Thymus (tissue), 11 donors: ENCODE results near the gene FUT8. TPM values are rescaled to one million over a fixed set of nuclear protein-coding genes. Genes with fewer than 3 reads are reported as not detected.

ENCODE experiments used
- DNase-seq, 9 donors: peaks; one replicate each; pipeline ENCODE4 v3.0.0-alpha.2; 2013; ENCODE audit warnings: low spot score in 9 of 9, low read depth in 6 of 9, missing footprints in 1 of 9
- H3K27ac ChIP-seq, 2 donors: one replicate each; pipeline ENCODE4 v1.5.1; 2013; ENCODE audit warnings: control low read depth in 1 of 2, low read depth in 1 of 2, low read length in 1 of 2, mild to moderate bottlenecking in 1 of 2, moderate library complexity in 1 of 2
- H3K27me3 ChIP-seq, 2 donors: one replicate each; pipeline ENCODE4 v1.5.1; 2013; ENCODE audit warnings: low read length in 1 of 2; ENCODE audit not compliant: control insufficient read depth in 2 of 2, insufficient read depth in 1 of 2
- H3K36me3 ChIP-seq, 2 donors: one replicate each; pipeline ENCODE4 v1.5.1; 2013; ENCODE audit warnings: low read length in 1 of 2, mild to moderate bottlenecking in 1 of 2, moderate library complexity in 1 of 2; ENCODE audit not compliant: control insufficient read depth in 2 of 2, insufficient read depth in 2 of 2
- H3K4me1 ChIP-seq, 2 donors: one replicate each; pipeline ENCODE4 v1.5.1; 2013; ENCODE audit warnings: low read length in 2 of 2; ENCODE audit not compliant: control insufficient read depth in 2 of 2, insufficient read depth in 2 of 2
- H3K4me3 ChIP-seq, 2 donors: one replicate each; pipeline ENCODE4 v1.5.1; 2013; ENCODE audit warnings: low read length in 2 of 2, control low read depth in 1 of 2, mild to moderate bottlenecking in 1 of 2
- H3K9me3 ChIP-seq, 2 donors: one replicate each; pipeline ENCODE4 v1.5.1; 2013; ENCODE audit warnings: low read length in 1 of 2, mild to moderate bottlenecking in 1 of 2; ENCODE audit not compliant: control insufficient read depth in 2 of 2, insufficient read depth in 1 of 2
- WGBS: extraction: QIAGEN DNeasy Blood & Tissue Kit; methylation state at CpG from one replicate; pipeline ENCODE4 v1.1.7; 2013; 5-methylcytosine and 5-hydroxymethylcytosine counted together
- polyA plus RNA-seq: library from polyadenylated mRNA; stranded (reverse); fragments of 200-250 nt; gene quantifications from one replicate; pipeline ENCODE4 v1.2.3, GENCODE V29; 2013
- total RNA-seq: library from RNA; stranded (reverse); fragments of 120-200 nt; gene quantifications from one replicate; pipeline ENCODE4 v1.2.4, GENCODE V29; 2013
- donor health status: healthy.

Gene FUT8
- total and polyA plus RNA-seq, 2 donors = 15.0 to 35.2 TPM

DNA sequence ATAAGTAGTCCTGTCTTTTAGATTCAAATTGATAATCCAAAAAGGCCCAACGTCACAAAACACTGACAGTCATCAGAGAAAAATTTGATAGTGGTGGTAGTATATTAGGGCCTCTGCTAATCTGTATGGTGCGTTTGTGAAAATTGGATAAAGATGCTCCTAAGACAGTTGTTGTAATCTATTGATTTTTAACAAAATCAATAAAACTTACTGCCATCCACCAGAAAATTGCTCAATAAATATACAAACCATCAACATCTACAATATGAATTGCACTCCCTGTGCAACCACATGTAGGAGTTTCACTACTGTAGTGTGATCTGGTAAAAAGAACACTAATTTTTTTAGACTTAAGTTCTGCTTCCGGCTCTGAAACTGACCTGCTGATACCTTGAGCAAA is 336.8 kb downstream of the FUT8 start:
- Histone ChIP-seq H3K4me3 (no peak overlapping the region), H3K9me3 (no peaks in the 10 kb centered on the region), H3K27me3 (no peaks in the 10 kb centered on the region), H3K36me3 (no peaks in the 10 kb centered on the region), H3K4me1 (no peaks in the 10 kb centered on the region), H3K27ac (no peak overlapping the region)
- DNase-seq = no peak
- WGBS = over 99% methylated on average over 3 of the region's 3 CpGs

DNA sequence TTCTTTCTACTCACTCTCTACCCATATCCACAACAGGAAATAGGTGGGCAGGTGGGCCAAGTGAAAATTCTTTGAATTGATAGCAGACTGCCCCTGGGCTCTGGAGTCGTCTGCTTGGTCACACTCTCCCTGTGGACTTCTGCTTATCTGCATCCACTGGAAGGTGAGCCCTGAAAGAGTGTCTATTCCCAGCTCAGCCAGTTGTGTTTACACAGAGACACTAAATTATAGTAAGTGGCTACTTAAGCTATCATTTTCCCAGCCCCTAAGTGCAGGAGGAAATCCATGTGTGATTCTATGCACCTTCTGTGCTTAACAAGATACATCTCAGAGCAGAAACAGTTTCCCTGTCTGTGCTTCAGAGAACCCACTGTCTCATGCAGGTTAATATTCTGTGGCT is 338.4 kb downstream of the FUT8 start:
- Histone ChIP-seq H3K4me1 (no peaks in the 10 kb centered on the region), H3K27me3 (no peaks in the 10 kb centered on the region), H3K27ac (no peak overlapping the region), H3K36me3 (no peaks in the 10 kb centered on the region), H3K4me3 (no peak overlapping the region), H3K9me3 (no peaks in the 10 kb centered on the region)
- WGBS = 45% methylated on average over 1 of the region's 1 CpG
- no peak for DNase-seq

GRCh38 chr14:65751510-65751909 is 339.0 kb downstream of the FUT8 start:
- H3K36me3 ChIP-seq = no peaks in the 10 kb centered on the region
- no peak for DNase-seq
- WGBS = 80% methylated on average over 3 of the region's 3 CpGs
- H3K4me1 ChIP-seq = no peaks in the 10 kb centered on the region
- H3K4me3 ChIP-seq = no peak overlapping the region
- no peaks in the 10 kb centered on the region for H3K9me3 ChIP-seq
- H3K27me3 ChIP-seq = no peaks in the 10 kb centered on the region
- no peak overlapping the region for H3K27ac ChIP-seq

GRCh38 chr14:65753061-65753460 is 340.5 kb downstream of the FUT8 start:
- DNase-seq = no peak
- H3K27me3 ChIP-seq = no peaks in the 10 kb centered on the region
- H3K4me3 ChIP-seq = no peak overlapping the region
- 98% methylated on average over 5 of the region's 5 CpGs for WGBS
- no peaks in the 10 kb centered on the region for H3K9me3 ChIP-seq
- no peaks in the 10 kb centered on the region for H3K36me3 ChIP-seq
- no peak overlapping the region for H3K27ac ChIP-seq
- no peaks in the 10 kb centered on the region for H3K4me1 ChIP-seq

GRCh38 chr14:65755331-65755730 is 342.8 kb downstream of the FUT8 start:
- H3K9me3 ChIP-seq = no peaks in the 10 kb centered on the region
- no peak overlapping the region for H3K4me3 ChIP-seq
- no peaks in the 10 kb centered on the region for H3K27me3 ChIP-seq
- WGBS = 98% methylated on average over 6 of the region's 6 CpGs
- H3K4me1 ChIP-seq = no peaks in the 10 kb centered on the region
- no peaks in the 10 kb centered on the region for H3K36me3 ChIP-seq
- DNase-seq = no peak
- H3K27ac ChIP-seq = no peak overlapping the region

GRCh38 chr14:65756880-65757279 is 344.4 kb downstream of the FUT8 start:
- no peaks in the 10 kb centered on the region for H3K9me3 ChIP-seq
- no peak overlapping the region for H3K27ac ChIP-seq
- no peak for DNase-seq
- 98% methylated on average over 3 of the region's 3 CpGs for whole genome bisulfite sequencing
- no peaks in the 10 kb centered on the region for H3K36me3 ChIP-seq
- H3K4me1 ChIP-seq = no peaks in the 10 kb centered on the region
- H3K27me3 ChIP-seq = no peaks in the 10 kb centered on the region
- no peak overlapping the region for H3K4me3 ChIP-seq

DNA sequence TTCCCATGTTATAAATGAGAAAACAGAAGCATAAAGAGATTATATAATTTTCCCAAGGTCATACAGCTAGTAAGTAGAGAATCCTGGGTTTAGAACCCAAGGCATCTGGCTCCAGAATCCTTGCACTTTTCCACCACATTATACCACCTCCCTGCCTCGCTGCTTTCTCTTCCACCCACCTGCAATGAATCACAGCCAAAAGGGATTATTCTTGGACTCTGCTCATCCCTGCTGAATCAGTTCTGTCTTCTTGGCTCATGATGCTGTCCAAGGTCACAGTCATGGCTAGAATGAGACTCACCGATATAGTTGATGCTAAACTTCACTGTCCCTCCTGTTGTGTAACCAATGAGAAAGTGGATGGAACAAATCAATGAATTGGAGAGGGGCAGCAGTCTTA is 356.6 kb downstream of the FUT8 start:
- no peak for DNase-seq
- WGBS = 99% methylated on average over 2 of the region's 2 CpGs
- Histone ChIP-seq H3K4me1 (no peaks in the 10 kb centered on the region), H3K27ac (no peak overlapping the region), H3K36me3 (no peaks in the 10 kb centered on the region), H3K27me3 (no peaks in the 10 kb centered on the region), H3K9me3 (no peaks in the 10 kb centered on the region), H3K4me3 (no peak overlapping the region)

DNA sequence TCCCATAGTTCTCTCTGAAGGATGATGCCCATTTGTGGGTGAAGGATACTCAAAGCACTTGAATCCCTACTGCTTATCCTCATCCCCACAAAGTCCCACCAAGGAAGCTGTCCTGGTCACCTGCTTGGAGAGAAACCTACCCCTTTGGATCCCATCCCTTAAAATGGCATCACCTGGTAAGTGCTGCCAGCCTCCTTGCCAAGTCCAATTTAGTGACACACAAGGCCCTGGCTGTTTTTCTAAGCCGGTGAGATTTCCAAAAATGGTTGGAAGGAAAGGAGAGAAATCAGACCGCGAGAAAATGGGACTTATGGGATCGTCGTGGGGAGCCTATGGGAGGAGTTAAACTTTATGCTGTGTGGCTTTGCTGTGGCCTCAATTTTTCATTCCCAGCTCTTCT is 358.2 kb downstream of the FUT8 start:
- WGBS = 86% methylated on average over 5 of the region's 5 CpGs
- H3K27me3 ChIP-seq = no peaks in the 10 kb centered on the region
- H3K4me1 ChIP-seq = no peaks in the 10 kb centered on the region
- no peaks in the 10 kb centered on the region for H3K9me3 ChIP-seq
- H3K4me3 ChIP-seq = no peak overlapping the region
- H3K36me3 ChIP-seq = no peaks in the 10 kb centered on the region
- no peak overlapping the region for H3K27ac ChIP-seq
- no peak for DNase-seq

- Histone ChIP-seq H3K4me3 (no peak overlapping the region), H3K27ac (no peak overlapping the region), H3K4me1 (no peaks in the 10 kb centered on the region), H3K36me3 (no peaks in the 10 kb centered on the region), H3K27me3 (no peaks in the 10 kb centered on the region), H3K9me3 (no peaks in the 10 kb centered on the region)
- WGBS = 99% methylated on average over 3 of the region's 3 CpGs
- DNase-seq = no peak
Measured at GRCh38 chr14:65771271-65771670, 358.7 kb downstream of the FUT8 start.

DNA sequence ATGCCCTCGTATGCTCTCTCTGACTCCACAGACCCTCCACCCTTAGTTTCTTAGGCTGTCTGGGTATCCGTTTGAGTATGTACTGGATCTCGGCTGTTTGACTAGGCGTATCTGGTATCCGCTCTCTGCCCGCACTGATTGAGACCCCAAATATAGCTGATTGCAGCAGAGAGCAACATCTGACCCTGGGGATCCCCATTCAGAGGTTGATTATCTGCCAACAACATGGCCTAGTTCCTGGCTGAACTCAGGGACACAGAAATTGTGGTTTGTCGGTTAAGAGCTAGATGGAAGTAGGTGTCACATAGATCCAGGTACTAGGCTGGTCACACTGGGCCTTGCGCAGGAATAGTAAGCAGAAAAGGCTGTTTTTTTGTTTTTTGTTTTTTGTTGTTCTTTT is 359.9 kb downstream of the FUT8 start:
- 79% methylated on average over 8 of the region's 8 CpGs for WGBS
- DNase-seq = no peak
- Histone ChIP-seq H3K4me3 (no peak overlapping the region), H3K4me1 (no peaks in the 10 kb centered on the region), H3K27me3 (no peaks in the 10 kb centered on the region), H3K36me3 (no peaks in the 10 kb centered on the region), H3K9me3 (no peaks in the 10 kb centered on the region), H3K27ac (no peak overlapping the region)
